ENCODE results near the gene FNDC3B. TPM values are rescaled to one million over a fixed set of nuclear protein-coding genes. Genes with fewer than 3 reads are reported as not detected.

The FNDC3B gene
- total and polyA plus RNA-seq, 4 donors: 13.3 to 175 (median 100) TPM

GRCh38 chr3:172146349-172146748 is 107.0 kb downstream of the FNDC3B start:
- WGBS, 2 donors: 59 to 76% methylated on average over 3 of the region's 3 CpGs
- Histone ChIP-seq H3K9ac (ENCODE audit: insufficient read depth in 1 of 2, low read length in 2 of 2) (no peak overlapping the region), H3K27ac (ENCODE audit: low read depth in 1 of 2, low read length in 1 of 2) (no peak overlapping the region)

GRCh38 chr3:172147113-172147818 is 107.9 kb downstream of the FNDC3B start:
- 73 to 91% methylated on average over 8 of the region's 8 CpGs for WGBS, 2 donors
- Histone ChIP-seq H3K36me3 (ENCODE audit: control insufficient read depth in 4 of 4, insufficient read depth in 4 of 4, low read length in 4 of 4) (no peaks in the 10 kb centered on the region), H3K27me3 (ENCODE audit: control insufficient read depth in 3 of 3, insufficient read depth in 3 of 3, low read length in 2 of 3) (no peaks in the 10 kb centered on the region), H3K9ac (ENCODE audit: insufficient read depth in 1 of 2, low read length in 2 of 2) (no peak overlapping the region), H3K4me3 (no peak overlapping the region), H3K27ac (ENCODE audit: low read depth in 1 of 2, low read length in 1 of 2) (peak overlapping the region in 1 of 2 donors; percentile 9), H3K4me1 (ENCODE audit: control insufficient read depth in 5 of 5, insufficient read depth in 5 of 5, low read length in 5 of 5) (peaks cover 4 to 30% (median 5%) of the 10 kb centered on the region in 5 donors), H3K9me3 (ENCODE audit: control insufficient read depth in 4 of 4, insufficient read depth in 3 of 4, low read length in 3 of 4) (no peaks in the 10 kb centered on the region)
- no peak for TF ChIP-seq CTCF (IDR thresholded peaks at IDR 0.05; ENCODE audit: control extremely low read depth, extremely low read depth)
- no peak for DNase-seq
- no peak for ATAC-seq (ENCODE audit: insufficient read depth, low FRiP score)

More at GRCh38 chr3:172146349-172146748, 107.0 kb downstream of the FNDC3B start:
- peaks cover 0 to 27% (median 5%) of the 10 kb centered on the region in 5 donors for H3K4me1 ChIP-seq (ENCODE audit: control insufficient read depth in 5 of 5, insufficient read depth in 5 of 5, low read length in 5 of 5)
- no peak for TF ChIP-seq CTCF (IDR thresholded peaks at IDR 0.05; ENCODE audit: control extremely low read depth, extremely low read depth)
- H3K4me3 ChIP-seq: no peak overlapping the region
- DNase-seq (no peak), ATAC-seq (ENCODE audit: insufficient read depth, low FRiP score) (no peak)
- H3K27me3 ChIP-seq (ENCODE audit: control insufficient read depth in 3 of 3, insufficient read depth in 3 of 3, low read length in 2 of 3): no peaks in the 10 kb centered on the region
- no peaks in the 10 kb centered on the region for H3K9me3 ChIP-seq (ENCODE audit: control insufficient read depth in 4 of 4, insufficient read depth in 3 of 4, low read length in 3 of 4)
- H3K36me3 ChIP-seq (ENCODE audit: control insufficient read depth in 4 of 4, insufficient read depth in 4 of 4, low read length in 4 of 4): no peaks in the 10 kb centered on the region

- Histone ChIP-seq H3K9me3 (ENCODE audit: control insufficient read depth in 4 of 4, insufficient read depth in 3 of 4, low read length in 3 of 4) (no peaks in the 10 kb centered on the region), H3K9ac (ENCODE audit: insufficient read depth in 1 of 2, low read length in 2 of 2) (no peak overlapping the region), H3K27ac (ENCODE audit: low read depth in 1 of 2, low read length in 1 of 2) (no peak overlapping the region), H3K4me1 (ENCODE audit: control insufficient read depth in 5 of 5, insufficient read depth in 5 of 5, low read length in 5 of 5) (peaks cover 9 to 31% (median 13%) of the 10 kb centered on the region in 5 donors), H3K36me3 (ENCODE audit: control insufficient read depth in 4 of 4, insufficient read depth in 4 of 4, low read length in 4 of 4) (no peaks in the 10 kb centered on the region), H3K27me3 (ENCODE audit: control insufficient read depth in 3 of 3, insufficient read depth in 3 of 3, low read length in 2 of 3) (no peaks in the 10 kb centered on the region), H3K4me3 (no peak overlapping the region)
- ATAC-seq (ENCODE audit: insufficient read depth, low FRiP score): no peak
- TF ChIP-seq CTCF (IDR thresholded peaks at IDR 0.05; ENCODE audit: control extremely low read depth, extremely low read depth): no peak
- no peak for DNase-seq
- 60 to 79% methylated on average over 2 of the region's 2 CpGs for WGBS, 2 donors
Observed at GRCh38 chr3:172148241-172148640, 108.9 kb downstream of the FNDC3B start.

Measured in lung (tissue), 12 donors.